Omental fat pad (tissue), 4 donors: ENCODE measurements around the gene EFCAB9. TPM values are rescaled to one million over a fixed set of nuclear protein-coding genes. Genes with fewer than 3 reads are reported as not detected.
A peak's percentile ranks its signal among the peaks of the same experiment; 100 is the strongest.
"Not testable (repeated sequence)": the region's sequence is repeated elsewhere in the genome, so short reads cannot be mapped to it uniquely, and the experiment has no call there.

Source experiments
- ATAC-seq: fragments of 150-250 bp; one replicate; pipeline ENCODE4 v1.9.1; 2016; ENCODE audit warnings: mild to moderate bottlenecking, moderate library complexity; ENCODE audit not compliant: low FRiP score
- DNase-seq: peaks from one replicate; pipeline ENCODE4 v3.0.0-alpha.2; 2019; ENCODE audit warnings: low spot score
- CTCF ChIP-seq, 3 donors: fragments of 450-650 bp; IDR thresholded peaks; one replicate each; pipeline ENCODE4 v1.5.1; 2016 to 2017; ENCODE audit warnings: antibody characterized with exemption in 3 of 3, mild to moderate bottlenecking in 3 of 3, moderate library complexity in 2 of 3
- total RNA-seq, 4 donors: library from RNA; depleted of rRNA; stranded (reverse); fragments of >200 nt; gene quantifications; one replicate each; pipeline ENCODE4 v1.1.0, GENCODE V29; 2016

Gene EFCAB9
- total RNA-seq, 4 donors from 2014 or later: not detected

- no peak for TF ChIP-seq CTCF (IDR thresholded peaks at IDR 0.05)
- no peak for DNase-seq
- ATAC-seq: no peak
These were observed 45.6 kb upstream of the EFCAB9 start for GRCh38 chr5:172148381-172148780.

GRCh38 chr5:172149073-172149472 is 44.9 kb upstream of the EFCAB9 start:
- no peak for TF ChIP-seq CTCF (IDR thresholded peaks at IDR 0.05)

GRCh38 chr5:172149481-172149880 is 44.5 kb upstream of the EFCAB9 start:
- not testable (repeated sequence) for DNase-seq

More at GRCh38 chr5:172149073-172149472, 44.9 kb upstream of the EFCAB9 start:
- ATAC-seq: no peak
- no peak for DNase-seq

GRCh38 chr5:172150514-172151425 is 43.2 kb upstream of the EFCAB9 start:
- ATAC-seq (peak; percentile 30), DNase-seq (no peak)
- TF ChIP-seq CTCF (IDR thresholded peaks at IDR 0.05): no peak

More at GRCh38 chr5:172149481-172149880, 44.5 kb upstream of the EFCAB9 start:
- not testable (repeated sequence) for ATAC-seq

- no peak for DNase-seq
These were observed 42.2 kb upstream of the EFCAB9 start for GRCh38 chr5:172151661-172152210.

GRCh38 chr5:172153695-172154094 is 40.3 kb upstream of the EFCAB9 start:
- TF ChIP-seq CTCF (IDR thresholded peaks at IDR 0.05): no peak
- ATAC-seq: no peak
- no peak for DNase-seq

More at GRCh38 chr5:172151661-172152210, 42.2 kb upstream of the EFCAB9 start:
- ATAC-seq: no peak
- TF ChIP-seq CTCF (IDR thresholded peaks at IDR 0.05): no peak

GRCh38 chr5:172155101-172155500 is 38.9 kb upstream of the EFCAB9 start:
- not testable (repeated sequence) for ATAC-seq, DNase-seq

GRCh38 chr5:172156541-172156994 is 37.4 kb upstream of the EFCAB9 start:
- ATAC-seq: no peak
- no peak for TF ChIP-seq CTCF (IDR thresholded peaks at IDR 0.05)
- no peak for DNase-seq
